GM06990 (cell line): ENCODE data around the gene MIF.
"Not testable (repeated sequence)": the region's sequence is repeated elsewhere in the genome, so short reads cannot be mapped to it uniquely, and the experiment has no call there.

ENCODE experiments used
- DNase-seq: peaks from one replicate; pipeline ENCODE4 v3.0.0-alpha.2; 2011; ENCODE audit not compliant: insufficient read length; ENCODE audit errors: extremely low read depth
- H3K27me3 ChIP-seq: replicated peaks from 2 replicates; pipeline ENCODE4 v1.6.0; 2011; ENCODE audit warnings: low read length; ENCODE audit not compliant: control insufficient read depth, insufficient read depth
- H3K36me3 ChIP-seq: 2 replicates; pipeline ENCODE4 v1.5.1; 2011; ENCODE audit warnings: low read length; ENCODE audit not compliant: control insufficient read depth, insufficient read depth
- H3K4me3 ChIP-seq: replicated peaks from 2 replicates; pipeline ENCODE4 v1.5.1; 2011; ENCODE audit warnings: low read depth, mild to moderate bottlenecking, control low read depth, low read length
- TF ChIP-seq, protein P1 (sequence below): IDR thresholded peaks from 2 replicates; pipeline ENCODE4 v1.5.1; 2011; ENCODE audit warnings: low read length, control low read depth, mild to moderate bottlenecking, inconsistent platforms; ENCODE audit not compliant: insufficient read depth, poor library complexity, severe bottlenecking

MIF gene

DNA sequence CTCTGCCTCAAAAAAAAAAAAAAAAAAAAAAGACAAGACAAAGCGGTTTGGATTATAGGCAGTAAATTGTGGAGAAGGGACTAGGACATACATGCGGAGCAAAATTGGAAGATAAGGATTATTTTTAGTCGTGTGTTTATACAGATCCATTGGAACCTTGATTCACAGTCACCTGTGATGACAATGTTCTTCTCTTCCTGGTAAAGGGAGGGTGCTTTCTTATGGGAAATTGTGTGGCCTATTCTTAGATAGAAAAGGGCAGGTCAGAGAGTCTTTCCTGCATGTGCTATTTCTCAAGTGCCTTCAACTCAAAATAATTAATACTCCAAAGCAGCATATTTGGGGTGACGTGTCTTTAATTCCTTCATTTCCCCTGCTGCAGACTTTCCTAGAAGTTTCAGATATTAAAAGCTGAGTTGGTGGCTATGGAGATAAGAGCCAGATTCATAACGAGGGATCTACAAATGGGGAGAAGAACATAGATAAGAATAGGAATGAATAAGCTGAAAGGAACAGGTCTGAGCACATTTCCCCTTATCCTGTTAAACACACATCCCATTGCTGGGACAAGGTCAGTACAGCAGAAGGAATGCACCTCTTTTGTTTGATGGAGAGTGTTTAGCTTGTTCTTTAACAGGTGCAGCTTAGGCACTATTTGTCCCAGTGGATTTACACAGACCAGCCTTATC lies 44.3 kb downstream of the MIF start:
- no peaks in the 10 kb centered on the region for H3K36me3 ChIP-seq
- TF ChIP-seq, protein P1, sequence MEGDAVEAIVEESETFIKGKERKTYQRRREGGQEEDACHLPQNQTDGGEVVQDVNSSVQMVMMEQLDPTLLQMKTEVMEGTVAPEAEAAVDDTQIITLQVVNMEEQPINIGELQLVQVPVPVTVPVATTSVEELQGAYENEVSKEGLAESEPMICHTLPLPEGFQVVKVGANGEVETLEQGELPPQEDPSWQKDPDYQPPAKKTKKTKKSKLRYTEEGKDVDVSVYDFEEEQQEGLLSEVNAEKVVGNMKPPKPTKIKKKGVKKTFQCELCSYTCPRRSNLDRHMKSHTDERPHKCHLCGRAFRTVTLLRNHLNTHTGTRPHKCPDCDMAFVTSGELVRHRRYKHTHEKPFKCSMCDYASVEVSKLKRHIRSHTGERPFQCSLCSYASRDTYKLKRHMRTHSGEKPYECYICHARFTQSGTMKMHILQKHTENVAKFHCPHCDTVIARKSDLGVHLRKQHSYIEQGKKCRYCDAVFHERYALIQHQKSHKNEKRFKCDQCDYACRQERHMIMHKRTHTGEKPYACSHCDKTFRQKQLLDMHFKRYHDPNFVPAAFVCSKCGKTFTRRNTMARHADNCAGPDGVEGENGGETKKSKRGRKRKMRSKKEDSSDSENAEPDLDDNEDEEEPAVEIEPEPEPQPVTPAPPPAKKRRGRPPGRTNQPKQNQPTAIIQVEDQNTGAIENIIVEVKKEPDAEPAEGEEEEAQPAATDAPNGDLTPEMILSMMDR, result no peak
- no peaks in the 10 kb centered on the region for H3K27me3 ChIP-seq
- no peak for DNase-seq
- H3K4me3 ChIP-seq, result no peak overlapping the region

DNA sequence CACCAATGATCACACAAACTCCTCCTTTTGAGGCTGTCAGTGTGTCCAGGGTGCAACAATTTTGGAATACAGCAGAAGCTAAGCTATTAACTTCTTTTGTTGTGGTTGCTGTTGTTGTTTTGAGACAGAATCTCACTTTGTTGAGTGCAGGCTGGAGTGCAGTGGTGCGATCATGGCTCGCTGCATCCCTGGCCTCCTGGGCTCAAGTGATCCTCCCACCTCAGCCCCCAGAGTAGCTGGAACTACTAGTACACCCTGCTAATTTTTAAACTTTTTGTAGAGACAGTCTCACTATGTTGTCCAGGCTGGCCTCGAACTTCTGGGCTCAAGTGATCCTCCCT lies 44.8 kb downstream of the MIF start:
- TF ChIP-seq, protein P1, result no peak
- H3K36me3 ChIP-seq, result no peaks in the 10 kb centered on the region
- DNase-seq, result no peak
- no peaks in the 10 kb centered on the region for H3K27me3 ChIP-seq
- no peak overlapping the region for H3K4me3 ChIP-seq

DNA sequence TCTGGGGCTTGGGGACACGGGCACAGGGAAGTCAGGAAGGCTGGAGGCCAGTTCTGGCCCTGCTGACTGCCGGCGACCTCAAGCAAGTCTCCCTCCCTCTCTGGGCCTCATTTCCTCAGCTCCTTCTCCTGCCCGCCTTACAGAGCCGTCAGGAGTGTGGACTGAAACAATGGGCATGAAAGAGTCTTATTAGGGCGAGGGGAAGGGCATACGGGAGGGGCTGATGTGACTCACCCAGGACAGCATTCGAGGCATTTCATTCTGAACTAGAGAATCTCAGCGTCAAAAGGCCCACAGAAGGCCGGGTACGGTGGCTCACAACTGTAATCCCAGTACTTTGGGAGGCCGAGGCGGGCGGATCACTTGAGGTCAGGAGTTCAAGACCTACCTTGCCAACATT lies 46.0 kb downstream of the MIF start:
- not testable (repeated sequence) for H3K4me3 ChIP-seq, DNase-seq, H3K36me3 ChIP-seq, H3K27me3 ChIP-seq
